Right atrium auricular region (tissue), 2 donors: ENCODE results near the gene CCDC69. TPM values are rescaled to one million over a fixed set of nuclear protein-coding genes. Genes with fewer than 3 reads are reported as not detected.

Source experiments
- DNase-seq: peaks from one replicate; pipeline ENCODE4 v3.0.0-alpha.2; 2019; ENCODE audit warnings: low spot score
- H3K27ac ChIP-seq, 2 donors: fragments of 200-600 bp; sonication (generic); 1 replicate in 1 of 2; 2 replicates in 1 of 2; pipeline ENCODE4 v1.5.1; 2016 to 2019
- H3K27me3 ChIP-seq, 2 donors: fragments of 200-600 bp; sonication (generic); one replicate each; pipeline versions ENCODE4 v1.5.1 to v1.6.0; 2017 to 2019
- H3K36me3 ChIP-seq: fragments of 200-600 bp; sonication (generic); one replicate; pipeline ENCODE4 v1.5.1; 2016
- H3K4me1 ChIP-seq, 2 donors: fragments of 200-600 bp; sonication (generic); one replicate each; pipeline versions ENCODE4 v1.5.1 to v1.6.0; 2017 to 2019
- H3K4me3 ChIP-seq, 2 donors: fragments of 200-600 bp; sonication (generic); 1 replicate in 1 of 2; 2 replicates in 1 of 2; pipeline ENCODE4 v1.5.1; 2017 to 2019; ENCODE audit warnings: mild to moderate bottlenecking in 1 of 2, moderate library complexity in 1 of 2
- H3K9me3 ChIP-seq, 2 donors: fragments of 200-600 bp; sonication (generic); one replicate each; pipeline ENCODE4 v1.5.1; 2019
- total RNA-seq, 2 donors: library from RNA; depleted of rRNA; stranded (reverse); fragments of >200 nt; gene quantifications; one replicate each; pipeline ENCODE4 v1.1.0, GENCODE V29; 2016
- TF ChIP-seq, protein P1 (sequence below), 2 donors: fragments of 200-600 bp; sonication (generic); IDR thresholded peaks; one replicate each; pipeline ENCODE4 v1.5.1; 2019; ENCODE audit warnings: antibody characterized with exemption in 2 of 2

The CCDC69 gene
- total RNA-seq, 2 donors from 2014 or later, result 185 to 202 TPM

GRCh38 chr5:151144922-151145321 is 79.0 kb downstream of the CCDC69 start:
- TF ChIP-seq, protein P1, sequence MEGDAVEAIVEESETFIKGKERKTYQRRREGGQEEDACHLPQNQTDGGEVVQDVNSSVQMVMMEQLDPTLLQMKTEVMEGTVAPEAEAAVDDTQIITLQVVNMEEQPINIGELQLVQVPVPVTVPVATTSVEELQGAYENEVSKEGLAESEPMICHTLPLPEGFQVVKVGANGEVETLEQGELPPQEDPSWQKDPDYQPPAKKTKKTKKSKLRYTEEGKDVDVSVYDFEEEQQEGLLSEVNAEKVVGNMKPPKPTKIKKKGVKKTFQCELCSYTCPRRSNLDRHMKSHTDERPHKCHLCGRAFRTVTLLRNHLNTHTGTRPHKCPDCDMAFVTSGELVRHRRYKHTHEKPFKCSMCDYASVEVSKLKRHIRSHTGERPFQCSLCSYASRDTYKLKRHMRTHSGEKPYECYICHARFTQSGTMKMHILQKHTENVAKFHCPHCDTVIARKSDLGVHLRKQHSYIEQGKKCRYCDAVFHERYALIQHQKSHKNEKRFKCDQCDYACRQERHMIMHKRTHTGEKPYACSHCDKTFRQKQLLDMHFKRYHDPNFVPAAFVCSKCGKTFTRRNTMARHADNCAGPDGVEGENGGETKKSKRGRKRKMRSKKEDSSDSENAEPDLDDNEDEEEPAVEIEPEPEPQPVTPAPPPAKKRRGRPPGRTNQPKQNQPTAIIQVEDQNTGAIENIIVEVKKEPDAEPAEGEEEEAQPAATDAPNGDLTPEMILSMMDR (IDR thresholded peaks at IDR 0.05), result no peak
- Histone ChIP-seq H3K4me1 (peaks cover 0 to 63% of the 10 kb centered on the region in 2 donors), H3K27ac (no peak overlapping the region), H3K36me3 (peaks cover 28% of the 10 kb centered on the region), H3K9me3 (no peaks in the 10 kb centered on the region), H3K4me3 (no peak overlapping the region), H3K27me3 (no peaks in the 10 kb centered on the region)
- no peak for DNase-seq

DNA sequence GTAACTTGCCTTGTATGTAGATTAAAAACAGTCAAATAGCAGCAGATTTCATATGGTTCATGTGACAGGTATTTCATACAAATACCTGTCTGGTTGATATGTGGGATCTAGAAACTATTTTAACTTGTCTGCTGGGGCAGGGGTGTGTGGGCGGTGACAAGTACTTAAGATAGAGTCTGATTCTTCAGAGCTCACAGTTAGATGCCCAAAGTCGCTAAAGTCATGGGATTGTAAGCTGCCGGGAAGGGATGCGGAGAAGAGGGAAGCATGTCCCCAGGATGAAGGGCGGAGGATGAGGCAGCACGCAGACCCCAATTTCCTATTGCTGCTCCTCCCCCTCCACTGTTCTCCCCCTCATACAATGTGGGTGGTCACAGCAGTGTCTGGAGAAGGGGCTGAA is 79.6 kb downstream of the CCDC69 start:
- TF ChIP-seq, protein P1 (IDR thresholded peaks at IDR 0.05), result no peak
- Histone ChIP-seq H3K4me1 (peaks cover 0 to 60% of the 10 kb centered on the region in 2 donors), H3K27ac (no peak overlapping the region), H3K27me3 (no peaks in the 10 kb centered on the region), H3K36me3 (peaks cover 33% of the 10 kb centered on the region), H3K9me3 (no peaks in the 10 kb centered on the region), H3K4me3 (no peak overlapping the region)
- DNase-seq, result no peak

GRCh38 chr5:151143645-151144044 is 80.2 kb downstream of the CCDC69 start:
- Histone ChIP-seq H3K9me3 (no peaks in the 10 kb centered on the region), H3K4me1 (peaks cover 0 to 60% of the 10 kb centered on the region in 2 donors), H3K4me3 (no peak overlapping the region), H3K36me3 (peaks cover 39% of the 10 kb centered on the region), H3K27me3 (no peaks in the 10 kb centered on the region), H3K27ac (no peak overlapping the region)
- TF ChIP-seq, protein P1 (IDR thresholded peaks at IDR 0.05), result no peak
- no peak for DNase-seq

DNA sequence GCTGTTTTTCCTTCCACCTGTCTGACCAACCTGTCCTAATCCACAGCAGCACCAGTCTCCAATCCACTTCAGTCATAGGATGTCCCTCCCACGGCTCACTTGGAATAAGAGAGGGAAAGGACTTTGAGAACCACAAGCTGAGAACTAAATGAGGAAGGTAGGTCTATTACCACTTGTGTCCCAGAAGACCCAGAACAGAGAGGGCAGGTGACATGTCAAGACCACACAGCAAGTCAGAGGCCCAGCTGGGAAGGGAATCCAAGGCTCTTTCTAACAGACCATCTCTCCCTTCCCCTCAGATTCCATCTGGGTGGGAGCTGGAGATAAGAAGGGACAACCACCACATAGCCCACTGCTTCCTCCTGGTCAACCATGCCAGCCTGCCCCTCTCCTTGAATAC is 81.0 kb downstream of the CCDC69 start:
- H3K36me3 ChIP-seq, result peaks cover 46% of the 10 kb centered on the region
- H3K4me3 ChIP-seq, result no peak overlapping the region
- no peaks in the 10 kb centered on the region for H3K9me3 ChIP-seq
- no peak overlapping the region for H3K27ac ChIP-seq
- no peaks in the 10 kb centered on the region for H3K27me3 ChIP-seq
- DNase-seq, result no peak
- TF ChIP-seq, protein P1 (IDR thresholded peaks at IDR 0.05), result no peak
- peaks cover 0 to 60% of the 10 kb centered on the region in 2 donors for H3K4me1 ChIP-seq

DNA sequence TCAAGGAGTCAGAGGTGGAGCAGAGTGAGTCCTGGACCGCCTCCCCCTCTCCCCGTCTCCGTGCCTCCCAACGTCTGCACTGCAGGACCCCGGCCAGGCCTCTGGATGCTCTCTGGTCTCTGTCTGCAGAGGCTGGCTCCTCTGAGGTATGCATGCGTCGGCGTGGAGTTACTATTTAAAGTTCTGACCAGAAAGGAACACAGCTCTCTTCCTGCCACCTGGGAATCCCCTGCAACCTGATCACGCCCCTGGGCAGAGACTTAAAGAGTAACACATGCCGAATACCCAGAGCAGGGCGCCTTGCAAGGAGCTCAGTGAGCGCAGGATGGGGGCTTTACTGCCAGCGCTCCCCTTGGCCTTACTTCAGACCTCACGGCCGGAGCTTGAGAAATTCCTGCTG is 82.4 kb downstream of the CCDC69 start:
- Histone ChIP-seq H3K27me3 (no peaks in the 10 kb centered on the region), H3K9me3 (no peaks in the 10 kb centered on the region), H3K36me3 (peaks cover 47% of the 10 kb centered on the region), H3K4me3 (no peak overlapping the region), H3K4me1 (peaks cover 0 to 55% of the 10 kb centered on the region in 2 donors), H3K27ac (peak overlapping the region; percentile 61 to 70)
- DNase-seq, result no peak
- TF ChIP-seq, protein P1 (IDR thresholded peaks at IDR 0.05), result no peak
